ENCODE measurements around the gene CDYL2.

DNA sequence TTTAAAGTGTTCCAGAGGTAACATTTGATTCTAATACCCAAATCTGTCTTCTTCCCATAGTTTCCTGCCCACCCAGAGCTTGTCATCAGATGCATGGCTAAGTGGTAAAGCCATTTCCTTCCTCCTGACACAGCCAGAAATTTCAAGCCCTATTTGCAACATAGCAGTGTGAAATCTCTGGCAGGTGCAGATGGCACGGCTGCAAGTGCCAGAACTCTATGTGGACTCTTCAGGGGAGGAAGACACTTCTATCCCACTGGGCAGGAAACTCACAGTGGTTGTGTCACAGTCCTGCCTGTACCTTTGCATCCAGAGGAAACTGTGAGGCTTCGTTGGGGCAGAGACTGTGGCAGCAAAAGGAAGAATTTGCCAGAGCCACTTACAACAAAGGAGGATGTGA lies 250.4 kb downstream of the CDYL2 start:
- no peak for TF ChIP-seq POLR2A (IDR thresholded peaks at IDR 0.05)
- no peak for TF ChIP-seq CTCF (IDR thresholded peaks at IDR 0.05)
- TF ChIP-seq POLR2AphosphoS5 (IDR thresholded peaks at IDR 0.05) = no peak
